Lung (tissue), 12 donors: ENCODE results near the gene TNNC1. TPM values are rescaled to one million over a fixed set of nuclear protein-coding genes. Genes with fewer than 3 reads are reported as not detected.

ENCODE experiments used
- ATAC-seq: fragments of 200-7000 bp; cut with Tn5 transposase; one replicate; pipeline ENCODE4 v1.9.1; 2020; ENCODE audit warnings: moderate number of reproducible peaks; ENCODE audit not compliant: insufficient read depth, low FRiP score
- DNase-seq, 3 donors: peaks; one replicate each; pipeline ENCODE4 v3.0.0-alpha.2; 2013 to 2017
- H3K27ac ChIP-seq, 2 donors: one replicate each; pipeline ENCODE4 v1.5.1; 2013; ENCODE audit warnings: mild to moderate bottlenecking in 2 of 2, moderate library complexity in 2 of 2, control low read depth in 1 of 2, inconsistent platforms in 1 of 2, low read depth in 1 of 2, low read length in 1 of 2
- H3K27me3 ChIP-seq, 3 donors: one replicate each; pipeline ENCODE4 v1.5.1; 2013; ENCODE audit warnings: low read length in 2 of 3; ENCODE audit not compliant: control insufficient read depth in 3 of 3, insufficient read depth in 3 of 3
- H3K36me3 ChIP-seq, 4 donors: one replicate each; pipeline ENCODE4 v1.5.1; 2013; ENCODE audit warnings: low read length in 4 of 4, mild to moderate bottlenecking in 1 of 4, moderate library complexity in 1 of 4; ENCODE audit not compliant: control insufficient read depth in 4 of 4, insufficient read depth in 4 of 4
- H3K4me1 ChIP-seq, 5 donors: one replicate each; pipeline ENCODE4 v1.5.1; 2013; ENCODE audit warnings: low read length in 5 of 5, mild to moderate bottlenecking in 2 of 5, moderate library complexity in 1 of 5; ENCODE audit not compliant: control insufficient read depth in 5 of 5, insufficient read depth in 5 of 5
- H3K4me3 ChIP-seq: one replicate; pipeline ENCODE4 v1.5.1; 2013; ENCODE audit warnings: mild to moderate bottlenecking, control low read depth, moderate library complexity
- H3K9ac ChIP-seq, 2 donors: one replicate each; pipeline ENCODE4 v1.5.1; 2013; ENCODE audit warnings: low read length in 2 of 2, control low read depth in 1 of 2; ENCODE audit not compliant: insufficient read depth in 1 of 2
- H3K9me3 ChIP-seq, 4 donors: one replicate each; pipeline ENCODE4 v1.5.1; 2013; ENCODE audit warnings: low read length in 3 of 4, mild to moderate bottlenecking in 1 of 4, moderate library complexity in 1 of 4; ENCODE audit not compliant: control insufficient read depth in 4 of 4, insufficient read depth in 3 of 4
- CTCF ChIP-seq: IDR thresholded peaks from 2 replicates; pipeline ENCODE4 v1.5.1; 2012; ENCODE audit warnings: mild to moderate bottlenecking; ENCODE audit errors: control extremely low read depth, extremely low read depth
- WGBS, 2 donors: extraction: QIAGEN DNeasy Blood & Tissue Kit; methylation state at CpG; one replicate each; pipeline ENCODE4 v1.1.7; 2013; 5-methylcytosine and 5-hydroxymethylcytosine counted together
- polyA plus RNA-seq, 2 donors: library from polyadenylated mRNA; stranded (reverse); fragments of 200-250 nt; gene quantifications; one replicate each; pipeline ENCODE4 v1.2.1, GENCODE V29; 2013
- total RNA-seq, 2 donors: library from RNA; depleted of rRNA in 1 of 2; stranded (reverse); fragments of >200 nt in 1 of 2; gene quantifications; one replicate each; pipeline ENCODE4 v1.2.1, GENCODE V29; 2014 to 2021
- donor health status: control.
- donor health status: control.
- donor health status: Bipolar disorder and iron deficiency.
- donor health status: healthy.
- donor health status: DM: yes; HTN: yes; CAD: no.

The TNNC1 gene
- total and polyA plus RNA-seq, 4 donors, result 17.3 to 250 (median 33.4) TPM

GRCh38 chr3:52451237-52452083 lies 2.4 kb downstream of the TNNC1 start:
- no peak for ATAC-seq
- DNase-seq, result no peak
- Histone ChIP-seq H3K27me3 (no peaks in the 10 kb centered on the region), H3K9me3 (no peaks in the 10 kb centered on the region), H3K4me3 (no peak overlapping the region), H3K36me3 (no peaks in the 10 kb centered on the region), H3K27ac (peak overlapping the region in 1 of 2 donors; percentile 85), H3K4me1 (peaks cover 0 to 26% (median 15%) of the 10 kb centered on the region in 5 donors), H3K9ac (no peak overlapping the region)
- WGBS, 2 donors, result 90 to 91% methylated on average over 24 of the region's 24 CpGs
- TF ChIP-seq CTCF, result no peak

- no peak overlapping the region for H3K9ac ChIP-seq
- H3K36me3 ChIP-seq, result no peaks in the 10 kb centered on the region
- TF ChIP-seq CTCF, result no peak
- H3K9me3 ChIP-seq, result no peaks in the 10 kb centered on the region
- WGBS, 2 donors, result 80 to 87% methylated on average over 11 of the region's 11 CpGs
- peaks cover 0 to 22% (median 13%) of the 10 kb centered on the region in 5 donors for H3K4me1 ChIP-seq
- DNase-seq, result no peak
- no peak overlapping the region for H3K4me3 ChIP-seq
- ATAC-seq, result no peak
- H3K27me3 ChIP-seq, result no peaks in the 10 kb centered on the region
- peak overlapping the region; percentile 33 to 85 for H3K27ac ChIP-seq
These were observed 3.2 kb downstream of the TNNC1 start for GRCh38 chr3:52450489-52451236.

GRCh38 chr3:52447512-52448355 lies 6.1 kb downstream of the TNNC1 start:
- H3K36me3 ChIP-seq, result no peaks in the 10 kb centered on the region
- H3K4me1 ChIP-seq, result peaks cover 0 to 9% (median 5%) of the 10 kb centered on the region in 5 donors
- H3K9ac ChIP-seq, result no peak overlapping the region
- no peaks in the 10 kb centered on the region for H3K9me3 ChIP-seq
- H3K27ac ChIP-seq, result no peak overlapping the region
- DNase-seq (no peak), ATAC-seq (no peak)
- WGBS, 2 donors, result 72 to 81% methylated on average over 11 to 12 of the region's 12 CpGs
- H3K27me3 ChIP-seq, result no peaks in the 10 kb centered on the region
- no peak for TF ChIP-seq CTCF
- no peak overlapping the region for H3K4me3 ChIP-seq
